Measurements from ENCODE around the gene AOAH.

DNA sequence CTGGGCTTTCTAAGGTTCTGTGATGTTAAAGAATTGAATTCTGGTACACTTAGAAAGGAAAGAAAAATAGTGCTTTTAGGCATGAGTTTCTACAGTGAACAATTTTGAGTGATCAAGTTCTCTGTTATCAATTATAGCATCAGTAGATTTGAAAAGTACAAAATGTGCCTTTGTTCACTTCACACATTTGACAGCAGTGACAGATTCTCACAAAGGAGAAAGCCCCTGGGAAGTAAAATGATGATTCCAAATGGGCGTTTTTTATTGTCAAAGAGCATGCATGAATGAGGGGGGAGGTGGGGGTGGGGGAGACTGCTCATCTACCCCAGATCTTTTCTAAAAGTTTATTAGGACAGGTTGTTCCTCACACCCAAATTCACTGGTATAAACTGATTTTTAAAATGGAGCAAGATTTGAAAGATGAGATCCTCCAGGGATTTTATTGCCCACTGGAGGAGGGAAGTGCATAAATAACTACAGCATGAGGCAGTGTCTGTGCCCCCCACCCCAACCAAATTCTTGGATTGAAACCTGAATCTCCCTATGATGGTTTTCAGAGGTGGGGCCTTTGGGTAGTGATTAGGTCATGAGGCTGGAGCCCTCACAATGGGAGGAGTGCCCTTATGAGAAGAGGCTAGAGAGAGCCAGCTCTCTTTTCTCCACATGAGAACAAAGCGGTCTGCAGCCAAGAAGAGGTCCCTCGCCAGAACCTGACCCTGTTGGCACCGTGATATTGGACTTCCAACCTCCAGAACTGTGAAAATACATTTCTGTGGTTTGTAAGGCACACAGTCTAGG, 79.5 kb downstream of the AOAH start:
- TF ChIP-seq CTCF (conservative IDR thresholded peaks at IDR 0.05; ENCODE audit: low read depth, low read length): no peak
- no peak for TF ChIP-seq CEBPB (IDR thresholded peaks at IDR 0.05; ENCODE audit: low read depth, low read length)

All from IMR-90 (cell line).